LNCaP clone FGC (cell line): Measurements from ENCODE around the gene UBXN7.
"Not testable (repeated sequence)": the region's sequence is repeated elsewhere in the genome, so short reads cannot be mapped to it uniquely, and the experiment has no call there.

Source experiments
- DNase-seq: peaks from one replicate; pipeline ENCODE4 v3.0.0-alpha.2; 2011; ENCODE audit warnings: low read depth
- H3K4me3 ChIP-seq: 2 replicates; pipeline ENCODE4 v1.5.1; 2011; ENCODE audit warnings: mild to moderate bottlenecking, low read depth, low read length, control low read depth
- CTCF ChIP-seq: IDR thresholded peaks from 2 replicates; pipeline ENCODE4 v1.5.1; 2012; ENCODE audit warnings: mild to moderate bottlenecking; ENCODE audit not compliant: control insufficient read depth, insufficient read depth; ENCODE audit errors: extremely low read depth

The UBXN7 gene

GRCh38 chr3:196431181-196432136 is 768 bp downstream of the UBXN7 start:
- no peak for TF ChIP-seq CTCF
- H3K4me3 ChIP-seq = peak overlapping the region; percentile 96
- peak; percentile 33 for DNase-seq

DNA sequence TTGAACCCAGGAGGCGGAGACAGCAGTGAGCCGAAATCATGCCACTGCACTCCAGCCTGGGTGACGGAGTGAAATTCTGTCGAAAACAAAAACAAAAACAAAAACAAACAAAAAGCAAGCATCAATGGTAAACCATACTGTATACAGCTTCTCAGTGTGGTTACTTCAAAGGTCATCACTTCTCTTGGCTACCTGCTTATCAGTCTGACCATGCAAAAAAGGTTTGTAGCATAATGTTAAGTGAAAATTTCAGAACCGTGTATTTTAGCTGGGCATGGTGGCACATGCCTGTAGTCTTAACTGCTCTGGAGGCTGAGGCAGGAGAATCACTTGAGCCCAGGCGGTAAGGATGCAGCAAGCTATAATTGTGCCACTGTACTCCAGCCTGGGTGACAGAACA is 4.2 kb downstream of the UBXN7 start:
- TF ChIP-seq CTCF = no peak
- DNase-seq = no peak
- no peak overlapping the region for H3K4me3 ChIP-seq

- not testable (repeated sequence) for H3K4me3 ChIP-seq, DNase-seq
Observed at GRCh38 chr3:196424421-196424820, 7.8 kb downstream of the UBXN7 start.

GRCh38 chr3:196423044-196423781 is 9.0 kb downstream of the UBXN7 start:
- H3K4me3 ChIP-seq = no peak overlapping the region
- peak; percentile 12; the same call in 1 of the 2 replicates for TF ChIP-seq CTCF
- DNase-seq = peak; percentile 62

DNA sequence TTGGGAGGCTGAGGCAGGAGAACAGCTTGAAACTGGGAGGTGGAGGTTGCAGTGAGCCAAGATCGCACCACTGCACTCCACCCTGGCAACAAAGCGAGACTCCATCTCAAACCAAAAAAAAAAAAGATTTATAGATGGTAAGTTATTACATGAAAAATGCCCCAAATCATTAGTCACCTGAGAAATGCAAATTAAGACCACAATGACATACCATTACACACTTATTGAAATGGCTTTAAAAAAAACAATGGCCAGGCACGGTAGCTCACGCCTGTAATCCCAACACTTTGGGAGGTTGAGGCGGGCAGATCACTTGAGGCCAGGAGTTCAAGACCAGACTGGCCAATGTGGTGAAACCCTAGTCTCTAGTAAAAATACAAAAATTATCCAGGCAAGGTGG is 10.6 kb downstream of the UBXN7 start:
- H3K4me3 ChIP-seq, DNase-seq: not testable (repeated sequence)

- DNase-seq = no peak
- no peak overlapping the region for H3K4me3 ChIP-seq
- no peak for TF ChIP-seq CTCF
Observed at GRCh38 chr3:196419386-196419785, 12.8 kb downstream of the UBXN7 start.

GRCh38 chr3:196418601-196419000 is 13.6 kb downstream of the UBXN7 start:
- DNase-seq = no peak
- no peak overlapping the region for H3K4me3 ChIP-seq
- no peak for TF ChIP-seq CTCF
